Activated CD4-positive, alpha-beta T cell treated with anti-CD3 and anti-CD28 coated beads, Interleukin-2, Interleukin-4, amounts not matched to agents 100 ng/mL and 50 ng/mL, durations not matched to agents 16 hours and 8 hours (primary cell): ENCODE results near the gene MEX3A.
"Not testable (repeated sequence)": the region's sequence is repeated elsewhere in the genome, so short reads cannot be mapped to it uniquely, and the experiment has no call there.

Experiments
- DNase-seq: peaks from one replicate; pipeline ENCODE4 v3.0.0-alpha.2; 2020; ENCODE audit warnings: low spot score

Gene MEX3A

DNA sequence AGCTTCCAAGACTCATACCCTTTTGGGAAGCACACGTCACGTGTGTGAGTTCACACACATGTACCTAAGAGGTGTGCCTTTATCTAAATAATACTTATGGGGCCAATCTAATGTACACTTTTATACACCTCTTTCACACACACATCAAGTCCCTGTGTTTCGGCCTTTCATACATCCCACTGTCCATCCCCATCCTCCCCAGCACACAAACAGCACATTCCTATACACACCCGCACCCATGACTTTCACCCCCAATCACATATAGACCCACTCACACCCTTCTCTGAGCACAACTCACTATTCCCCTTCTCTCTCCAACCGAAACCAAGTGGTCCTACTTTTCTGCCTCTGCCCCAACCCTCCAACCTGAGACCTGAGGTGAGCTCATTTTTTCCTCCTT lies 3.5 kb downstream of the MEX3A start:
- no peak for DNase-seq

DNA sequence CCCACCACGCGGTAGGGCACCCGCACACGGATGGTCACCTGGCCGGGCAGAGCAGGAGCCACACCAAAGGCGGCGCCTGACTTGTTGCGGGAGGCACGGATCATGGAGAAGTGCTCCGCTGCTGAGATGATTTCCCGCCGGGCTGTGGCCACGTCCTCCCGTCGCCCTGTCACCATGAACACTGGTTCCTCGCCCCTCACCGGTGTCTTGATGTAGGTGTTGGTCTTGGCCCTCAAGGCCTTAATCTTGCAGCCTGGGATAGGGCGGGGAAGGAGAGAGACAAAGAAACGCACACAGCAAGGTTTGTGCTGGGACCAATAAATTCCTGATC lies 4.9 kb downstream of the MEX3A start:
- no peak for DNase-seq

DNA sequence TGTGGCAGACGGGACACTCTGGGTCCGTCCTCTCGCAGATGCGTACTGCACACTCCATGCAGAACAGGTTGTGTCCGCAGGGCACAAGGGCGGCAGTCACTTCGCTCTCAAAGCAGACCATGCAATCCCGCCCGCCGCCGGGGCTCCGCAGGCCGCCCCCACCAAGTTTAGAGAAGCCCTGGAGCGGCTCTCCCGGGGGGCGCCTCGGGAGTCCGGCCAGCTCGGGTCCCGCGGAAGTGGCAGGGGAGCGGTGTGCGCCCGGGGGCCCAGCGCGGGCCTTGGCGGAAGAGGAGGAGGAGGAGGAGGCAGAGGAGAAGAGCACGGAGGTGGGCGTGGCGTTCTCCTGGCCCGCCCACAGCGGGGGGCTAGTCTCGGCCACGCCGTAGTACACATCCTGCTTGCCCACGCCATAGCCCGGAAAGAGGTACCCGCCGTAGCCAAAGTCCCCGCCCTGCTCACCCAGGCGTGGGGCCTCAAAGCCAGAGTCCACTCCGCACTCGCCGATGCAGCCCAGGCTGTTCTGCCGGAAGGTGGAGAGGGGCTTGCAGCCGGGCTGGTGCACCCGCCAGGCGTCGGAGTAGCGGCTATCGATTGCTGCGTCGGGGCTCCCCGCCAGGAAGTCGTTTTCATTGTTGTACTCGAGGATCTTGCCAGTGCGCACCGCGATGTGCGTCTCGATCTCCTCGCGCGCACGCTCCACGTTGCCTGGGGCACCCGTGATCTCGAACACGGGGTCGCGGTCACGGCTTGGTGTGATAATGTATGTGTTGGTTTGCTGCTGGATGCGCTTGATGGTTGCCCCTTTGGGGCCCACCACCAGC lies 5.4 kb downstream of the MEX3A start:
- no peak for DNase-seq

DNA sequence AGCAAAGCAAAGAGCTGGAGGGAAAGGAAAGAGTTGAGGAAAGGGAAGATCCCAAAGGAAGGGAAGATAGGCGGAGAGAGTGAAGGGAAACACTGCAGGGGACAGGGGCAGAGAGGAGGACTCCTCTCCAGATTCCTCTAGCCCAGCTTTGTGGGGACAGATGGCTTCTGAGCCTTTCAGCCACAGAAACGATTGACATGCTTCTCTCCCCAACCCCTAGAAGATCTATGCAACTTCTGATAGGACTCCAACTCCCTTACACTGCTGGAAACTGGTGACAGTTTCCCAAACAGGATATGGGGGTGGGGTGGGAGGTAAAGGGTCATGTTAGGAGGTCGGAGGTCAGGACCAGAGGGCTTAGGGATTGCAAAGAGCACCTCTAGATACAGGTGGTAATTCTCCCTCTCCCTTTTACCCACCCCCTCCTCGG lies 6.5 kb downstream of the MEX3A start:
- DNase-seq: no peak

DNA sequence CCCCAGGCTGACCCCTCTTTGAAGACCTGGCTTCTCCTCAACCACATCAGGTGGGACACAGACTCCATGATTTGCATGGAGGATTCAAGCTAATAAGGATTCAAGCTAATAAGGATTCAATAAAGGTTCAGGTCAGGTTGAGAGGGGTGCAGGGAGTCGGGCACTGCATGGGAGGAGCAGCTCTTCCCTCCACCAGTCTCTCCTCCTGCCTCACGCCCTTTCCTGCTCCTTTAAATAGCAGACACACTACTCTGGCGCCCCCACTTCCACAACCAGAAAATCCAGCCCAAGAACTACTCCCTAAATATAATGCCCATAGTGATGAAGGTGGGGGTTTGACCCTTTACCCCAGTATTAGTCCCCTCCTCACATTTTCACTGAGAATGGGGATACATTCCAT lies 7.1 kb downstream of the MEX3A start:
- no peak for DNase-seq

DNA sequence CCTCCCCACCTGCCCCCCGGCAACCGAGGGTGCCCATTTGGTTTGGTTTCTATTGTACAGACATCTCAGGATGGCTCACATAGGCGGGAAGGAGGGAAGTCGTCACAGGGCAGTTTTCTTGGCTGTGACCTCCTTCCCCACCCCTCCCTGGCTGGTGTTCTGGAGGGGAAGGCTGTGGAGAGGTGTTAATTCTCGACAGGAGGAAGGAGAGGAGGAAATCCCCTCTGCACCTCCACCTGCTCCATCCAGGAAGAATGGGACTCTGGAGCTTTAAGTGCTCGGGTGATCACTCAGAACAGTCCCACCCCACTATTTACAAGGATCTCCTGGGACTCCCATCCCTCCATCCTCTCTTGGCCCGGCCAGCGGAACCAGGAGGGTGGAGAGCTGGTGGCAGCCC lies 7.6 kb downstream of the MEX3A start:
- no peak for DNase-seq

DNA sequence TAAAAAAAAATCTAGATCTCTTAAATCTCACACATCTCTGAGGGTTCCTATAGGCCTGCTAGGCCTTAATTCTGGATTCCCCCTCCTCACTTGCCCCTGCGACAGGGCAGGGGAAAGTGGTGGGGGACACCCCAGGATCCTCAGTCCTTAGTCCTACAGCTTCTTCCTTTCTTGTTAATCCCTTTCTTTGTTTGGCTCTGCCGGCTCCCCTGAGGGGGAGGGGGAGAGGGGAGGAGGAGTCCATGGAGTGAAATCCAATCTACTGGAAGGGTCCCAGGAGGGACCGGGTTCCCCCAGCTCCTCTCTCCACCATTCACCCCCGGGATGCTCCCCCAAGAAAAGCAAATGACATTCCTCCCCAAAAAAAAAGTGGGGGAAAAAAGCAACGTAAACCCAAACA lies 8.5 kb downstream of the MEX3A start:
- no peak for DNase-seq

DNA sequence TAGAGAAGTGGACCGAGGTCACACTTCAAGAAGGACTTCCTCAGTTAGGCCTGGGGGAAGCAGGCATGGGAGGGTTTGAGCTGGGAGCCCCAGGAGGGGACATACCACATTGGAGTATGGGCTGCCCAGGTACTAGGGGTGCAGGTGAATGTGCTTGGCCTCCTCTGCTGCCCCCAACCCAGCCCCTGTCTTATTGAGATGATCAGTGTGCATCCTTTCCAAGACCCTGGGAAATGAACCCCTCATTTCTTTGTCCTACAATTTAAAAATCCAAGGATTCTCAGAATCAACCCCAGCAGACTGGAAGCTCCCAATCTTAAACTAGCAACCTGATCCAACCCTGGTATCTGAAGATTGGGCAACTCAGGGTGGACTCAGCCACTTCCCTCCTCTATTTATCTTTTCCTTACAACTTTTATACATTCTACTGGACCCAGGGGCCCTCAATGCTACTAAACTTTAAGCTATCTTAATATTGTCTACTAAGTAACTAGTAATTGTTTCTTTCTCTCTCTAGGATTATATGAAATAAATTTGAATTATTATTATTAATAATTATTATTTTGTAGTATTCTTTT lies 9.1 kb downstream of the MEX3A start:
- no peak for DNase-seq

DNA sequence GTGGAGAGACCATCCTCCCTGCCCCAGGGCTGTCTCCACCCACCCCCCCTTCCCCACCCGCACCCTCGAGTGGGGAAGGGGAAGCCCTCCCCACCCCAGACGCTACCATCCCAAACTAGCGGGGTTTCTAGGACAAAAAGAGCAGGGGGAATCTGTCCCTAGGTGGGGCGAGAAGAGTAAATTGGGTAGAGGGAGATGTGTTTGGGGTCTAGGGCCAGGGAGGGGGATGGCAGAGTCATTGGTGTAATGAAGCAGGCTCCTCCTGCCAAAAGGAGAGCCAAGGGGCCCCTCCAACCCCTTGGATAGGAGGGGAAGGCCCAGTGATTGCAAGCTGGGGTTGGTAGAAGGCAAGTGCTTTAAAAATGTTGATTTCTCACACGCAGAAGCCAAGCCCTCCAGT lies 10.0 kb downstream of the MEX3A start:
- DNase-seq: no peak

DNA sequence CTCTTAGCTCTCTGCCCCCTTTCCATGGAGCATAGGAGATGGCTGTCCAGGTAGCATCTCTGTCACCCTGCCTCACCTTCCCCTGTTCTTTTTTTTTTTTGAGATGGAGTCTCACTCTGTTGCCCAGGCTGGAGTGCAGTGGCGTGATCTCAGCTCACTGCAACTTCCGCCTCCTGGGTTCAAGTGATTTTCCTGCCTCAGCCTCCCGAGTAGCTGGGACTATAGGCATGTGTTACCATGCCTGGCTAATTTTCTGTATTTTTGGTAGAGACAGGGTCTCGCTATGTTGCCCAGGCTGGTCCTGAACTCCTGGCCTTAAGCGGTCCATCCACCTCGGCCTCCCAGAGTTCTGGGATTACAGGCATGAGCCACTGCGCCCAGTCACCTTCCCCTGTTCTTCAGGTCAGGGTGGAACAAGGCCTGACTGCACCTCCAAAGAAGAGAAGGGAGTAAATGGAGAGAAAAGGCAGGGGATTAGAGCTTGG lies 10.9 kb downstream of the MEX3A start:
- DNase-seq: not testable (repeated sequence)

DNA sequence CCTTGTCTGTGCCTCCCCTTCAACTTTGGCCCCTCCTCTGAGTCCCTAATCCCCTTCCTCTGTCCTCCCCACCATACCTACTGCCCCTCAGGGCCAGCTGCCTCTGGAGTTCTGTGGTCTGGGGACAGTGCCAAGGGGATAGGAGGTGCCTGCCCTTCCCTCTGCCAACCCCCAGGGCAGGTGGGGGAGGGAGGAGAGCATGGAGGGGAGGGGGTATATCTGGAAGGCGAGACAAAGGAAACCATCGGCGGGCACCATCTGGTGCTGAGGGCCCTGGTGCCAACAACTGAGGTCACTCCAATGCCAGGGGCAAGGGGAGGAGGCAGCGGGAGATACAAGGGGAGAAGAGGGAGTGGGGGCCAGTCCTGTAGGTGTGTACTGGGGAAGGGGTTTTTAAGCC lies 11.7 kb downstream of the MEX3A start:
- DNase-seq: no peak

DNA sequence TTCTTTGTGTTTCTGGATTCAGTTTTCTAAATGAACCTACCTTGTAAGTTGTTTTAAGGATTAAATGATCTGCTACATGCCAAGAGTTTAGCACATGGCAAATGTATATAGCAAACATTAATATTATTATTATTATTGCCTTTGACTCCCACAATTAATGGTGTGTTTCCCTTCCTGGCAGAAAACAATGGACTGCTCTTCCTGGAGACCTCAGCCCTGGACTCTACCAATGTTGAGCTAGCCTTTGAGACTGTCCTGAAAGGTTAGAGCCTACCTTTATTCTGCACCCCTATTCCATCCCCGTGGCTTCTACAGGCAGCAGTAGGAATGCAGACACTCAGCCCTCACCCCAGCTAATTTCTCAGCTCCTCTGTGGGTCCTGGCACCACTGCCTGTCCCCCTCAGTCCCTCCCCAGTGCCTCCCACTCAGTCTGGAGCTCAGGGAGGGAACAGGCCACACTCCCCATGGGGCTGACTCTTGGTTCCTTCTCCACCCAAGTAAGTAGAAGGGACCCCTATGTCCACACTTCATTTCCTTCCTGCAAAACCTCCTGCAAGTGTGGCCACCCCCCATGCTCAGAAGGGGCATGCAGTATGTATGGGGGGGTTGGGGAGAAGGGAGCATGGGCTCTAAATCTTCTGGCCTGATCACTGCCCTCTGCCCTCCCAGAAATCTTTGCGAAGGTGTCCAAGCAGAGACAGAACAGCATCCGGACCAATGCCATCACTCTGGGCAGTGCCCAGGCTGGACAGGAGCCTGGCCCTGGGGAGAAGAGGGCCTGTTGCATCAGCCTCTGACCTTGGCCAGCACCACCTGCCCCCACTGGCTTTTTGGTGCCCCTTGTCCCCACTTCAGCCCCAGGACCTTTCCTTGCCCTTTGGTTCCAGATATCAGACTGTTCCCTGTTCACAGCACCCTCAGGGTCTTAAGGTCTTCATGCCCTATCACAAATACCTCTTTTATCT lies 12.5 kb downstream of the MEX3A start:
- DNase-seq: no peak

DNA sequence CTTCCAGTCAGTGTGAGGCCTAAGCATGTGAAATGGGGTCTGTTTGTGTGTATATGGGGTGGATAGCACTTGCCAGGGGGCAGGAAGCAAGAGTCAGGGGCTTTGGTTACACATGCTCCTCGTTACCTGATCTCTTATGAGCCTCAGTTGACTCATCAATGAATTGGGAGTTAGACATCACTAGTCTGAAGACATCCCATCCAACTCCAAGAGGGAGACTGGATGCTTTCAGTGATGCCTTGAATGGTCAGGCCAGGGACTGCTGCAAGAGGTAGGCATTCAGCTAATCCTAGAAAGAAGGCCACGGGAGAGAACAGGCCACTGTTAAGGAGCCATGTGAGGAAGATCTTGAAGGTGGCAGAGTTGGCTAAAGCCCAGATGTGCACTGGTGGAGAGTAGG lies 15.0 kb downstream of the MEX3A start:
- DNase-seq: no peak

DNA sequence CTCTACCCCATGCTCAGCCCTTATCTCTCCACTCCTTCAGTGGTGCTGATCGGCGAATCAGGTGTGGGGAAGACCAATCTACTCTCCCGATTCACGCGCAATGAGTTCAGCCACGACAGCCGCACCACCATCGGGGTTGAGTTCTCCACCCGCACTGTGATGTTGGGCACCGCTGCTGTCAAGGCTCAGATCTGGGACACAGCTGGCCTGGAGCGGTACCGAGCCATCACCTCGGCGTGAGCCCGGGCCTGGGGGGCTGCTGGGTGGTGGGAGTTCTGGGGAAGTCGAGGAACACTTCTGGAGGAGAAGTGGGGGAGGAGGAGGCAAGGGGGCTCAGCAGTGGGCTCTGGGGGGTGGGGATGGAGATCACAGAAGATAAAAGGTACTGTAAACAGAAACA lies 16.4 kb downstream of the MEX3A start:
- DNase-seq: no peak

DNA sequence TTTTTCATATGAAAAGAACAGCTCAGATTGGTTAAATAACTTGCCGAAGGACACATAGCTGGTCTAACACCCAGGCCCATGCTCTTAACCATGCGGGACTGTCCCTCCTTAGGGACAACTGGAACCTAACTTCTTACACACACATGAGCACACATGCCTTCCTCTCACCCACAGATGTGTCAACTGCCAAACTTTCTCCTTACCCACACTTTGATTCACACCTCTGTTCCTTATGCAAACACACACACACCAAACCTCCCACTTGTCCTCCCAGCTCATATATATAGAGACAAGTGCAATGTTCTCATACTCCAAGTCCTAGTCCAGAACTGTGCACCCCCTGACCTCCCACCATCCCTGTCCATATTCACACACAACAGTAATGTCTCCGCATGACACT lies 17.1 kb downstream of the MEX3A start:
- peak; percentile 20 for DNase-seq

DNA sequence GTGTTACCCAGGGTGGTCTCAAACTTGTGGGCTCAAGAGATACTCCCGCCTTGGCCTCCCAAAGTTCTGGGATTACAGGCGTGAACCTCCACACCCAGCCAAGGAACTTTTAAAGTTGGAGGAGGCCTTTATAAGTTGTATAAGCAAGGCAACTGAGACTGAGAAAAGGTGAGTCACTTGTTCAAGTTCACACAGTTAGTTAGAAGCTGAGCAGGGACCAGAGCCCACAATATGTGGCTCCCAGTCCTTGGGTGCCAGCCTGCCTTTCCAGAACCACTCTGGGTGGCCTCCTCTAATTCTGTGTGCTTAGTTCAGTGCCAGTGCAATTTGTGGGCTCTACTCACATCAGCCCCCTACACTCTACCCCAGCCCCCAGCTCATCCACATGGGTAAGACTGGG lies 17.6 kb downstream of the MEX3A start:
- DNase-seq: no peak

DNA sequence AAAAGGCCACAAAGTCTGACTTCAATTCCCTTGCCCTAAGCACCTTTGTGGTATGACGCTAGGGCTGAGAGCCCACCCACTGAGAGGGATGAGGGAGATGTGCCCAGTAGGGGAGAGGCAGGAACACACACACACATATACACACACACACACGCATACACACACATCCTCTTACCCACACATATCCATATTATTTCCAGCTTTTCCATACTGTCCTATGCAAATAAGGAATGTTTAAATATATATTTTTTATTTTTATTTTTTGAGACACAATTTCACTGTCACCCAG lies 18.3 kb downstream of the MEX3A start:
- no peak for DNase-seq

DNA sequence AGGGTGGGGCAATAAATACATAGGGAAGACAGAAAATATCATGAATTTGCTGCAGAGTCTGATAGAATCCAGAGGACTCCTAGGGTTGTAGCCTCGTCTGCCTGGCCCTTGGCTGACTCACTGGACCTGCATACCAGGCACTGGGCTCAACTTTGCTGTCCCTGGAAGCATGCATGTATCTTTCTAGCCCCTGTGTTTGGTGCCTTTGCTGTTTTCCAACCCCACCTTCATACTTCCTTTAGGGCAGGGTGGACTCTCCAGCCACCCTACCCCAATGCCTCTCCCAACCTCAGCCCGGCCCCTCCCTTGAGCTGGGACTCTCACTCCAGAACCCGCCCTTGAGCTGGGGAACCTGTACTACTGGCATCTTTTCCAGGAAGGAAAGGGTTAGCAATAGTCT lies 20.1 kb downstream of the MEX3A start:
- DNase-seq: no peak

DNA sequence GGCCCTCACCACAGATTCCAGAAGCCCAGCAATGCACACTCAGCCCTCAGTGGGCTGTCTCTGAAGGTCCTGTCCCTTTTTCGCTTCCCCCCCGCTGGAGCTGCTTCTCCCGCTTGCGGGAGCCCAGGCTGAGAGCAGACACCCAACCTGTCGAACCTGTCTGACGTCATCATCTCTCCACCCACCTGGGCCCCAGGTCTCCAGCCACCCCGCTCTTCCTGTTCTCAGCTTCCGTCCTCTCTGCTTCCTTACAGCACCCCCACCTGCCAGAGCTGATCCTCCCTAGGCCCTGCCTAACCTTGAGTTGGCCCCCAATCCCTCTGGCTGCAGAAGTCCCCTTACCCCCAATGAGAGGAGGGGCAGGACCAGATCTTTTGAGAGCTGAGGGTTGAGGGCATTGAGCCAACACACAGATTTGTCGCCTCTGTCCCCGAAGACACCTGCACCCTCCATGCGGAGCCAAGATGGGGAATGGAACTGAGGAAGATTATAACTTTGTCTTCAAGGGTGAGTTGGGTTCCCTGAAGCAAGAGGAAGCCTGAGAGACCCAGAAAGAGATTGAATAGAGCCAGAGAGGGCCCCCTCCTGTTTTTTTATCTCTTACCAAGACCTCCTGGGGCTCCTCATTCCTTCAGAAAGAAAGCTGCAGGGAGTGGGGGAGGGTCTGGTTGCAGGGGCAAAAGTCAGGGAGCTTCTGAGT lies 21.2 kb downstream of the MEX3A start, which contains the start of gene RAB25:
Gene RAB25, plus strand, starts transcription at position 224 of the 700 bp plus-strand sequence. Its CDS starts 241 bp downstream, at position 465.
- DNase-seq: no peak

DNA sequence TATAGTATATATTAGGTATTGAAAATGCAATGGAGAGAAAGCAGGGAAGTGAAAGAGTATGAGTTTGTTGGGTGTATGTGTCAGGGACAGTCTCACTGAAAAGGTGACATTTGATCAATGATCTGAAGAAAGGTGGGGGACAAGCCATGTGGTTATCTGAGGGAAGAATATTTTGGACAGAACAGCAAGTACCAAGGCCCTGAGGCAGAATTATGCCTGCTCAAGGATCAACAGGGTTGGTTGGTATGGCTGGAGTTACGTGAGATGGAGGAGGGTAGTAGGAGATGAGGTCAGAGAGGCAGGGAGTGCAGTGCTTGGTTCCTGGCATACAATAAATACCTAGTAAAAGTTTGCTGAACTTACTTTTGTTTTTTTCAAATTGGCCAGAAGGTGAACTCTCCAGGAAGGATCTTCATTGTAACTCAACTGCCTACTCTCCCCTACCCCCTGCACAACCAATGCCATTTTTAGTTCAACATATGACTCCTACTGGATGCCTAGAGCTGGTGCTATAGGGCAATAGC lies 25.9 kb downstream of the MEX3A start:
- no peak for DNase-seq

DNA sequence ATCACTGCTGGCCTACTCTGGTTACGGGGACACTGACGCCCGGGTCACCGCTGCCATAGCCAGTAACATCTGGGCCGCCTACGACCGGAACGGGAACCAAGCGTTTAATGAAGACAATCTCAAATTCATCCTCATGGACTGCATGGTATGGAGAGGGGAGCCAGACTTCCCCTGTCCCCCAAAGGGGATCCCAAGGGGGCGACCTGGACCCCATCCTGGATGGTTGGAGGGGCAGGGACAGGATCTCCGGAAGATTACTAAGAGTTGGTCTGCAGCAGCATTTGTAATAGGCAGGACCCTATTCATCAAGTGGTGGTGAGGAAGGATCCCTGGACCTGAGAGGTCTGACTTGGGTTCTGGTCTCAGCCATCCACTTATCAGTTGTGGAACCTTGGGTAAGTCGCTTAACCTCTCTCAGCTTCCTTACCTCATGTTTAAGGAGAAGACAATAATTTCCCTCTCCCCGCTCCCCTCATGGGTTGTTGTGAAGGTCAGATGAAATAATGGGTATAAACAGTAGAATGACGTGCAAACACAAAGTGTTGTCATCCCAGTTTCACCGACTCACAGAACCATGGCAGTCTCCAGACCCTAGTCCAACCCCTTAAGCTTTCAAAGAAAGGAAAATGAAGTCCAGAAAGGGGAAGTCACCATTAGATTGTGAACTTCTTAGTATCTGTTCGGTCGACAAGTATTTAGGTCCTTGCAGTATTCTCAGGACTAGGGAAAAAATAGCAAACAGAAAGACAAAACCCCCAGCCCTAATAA lies 26.8 kb downstream of the MEX3A start:
- DNase-seq: peak; percentile 11
